SK-N-SH treated with all-trans-retinoic acid at 6 μM for 48 hours (cell line): Measurements from ENCODE around the gene DHX9.

Experiments used
- ARNTL ChIP-seq: fragments of 450-650 bp; formaldehyde crosslinking; IDR thresholded peaks from 2 replicates; pipeline ENCODE4 v1.5.0; 2020; ENCODE audit warnings: low read depth, mild to moderate bottlenecking, moderate library complexity, borderline replicate concordance
- BACH2 ChIP-seq: fragments of 250-450 bp; sonication (Bioruptor Pico); IDR thresholded peaks from 2 replicates; pipeline ENCODE4 v1.9.0; 2021; ENCODE audit warnings: mild to moderate bottlenecking, borderline replicate concordance
- RARB ChIP-seq: fragments of 250-450 bp; sonication (Bioruptor Pico); IDR thresholded peaks from 2 replicates; pipeline ENCODE4 v1.8.0; 2021; ENCODE audit warnings: mild to moderate bottlenecking, moderate library complexity
- TOX ChIP-seq: fragments of 250-450 bp; sonication (Bioruptor Pico); IDR thresholded peaks from 2 replicates; pipeline ENCODE4 v1.8.0; 2021; ENCODE audit warnings: mild to moderate bottlenecking, moderate library complexity, borderline replicate concordance
- ZC3H10 ChIP-seq: fragments of 250-450 bp; sonication (Bioruptor Pico); IDR thresholded peaks from 2 replicates; pipeline ENCODE4 v1.5.1; 2021; ENCODE audit warnings: mild to moderate bottlenecking, moderate library complexity
- ZNF565 ChIP-seq: fragments of 450-650 bp; formaldehyde crosslinking; conservative IDR thresholded peaks from 2 replicates; pipeline ENCODE4 v1.5.0; 2020; ENCODE audit warnings: low read depth, mild to moderate bottlenecking, moderate library complexity
- TF ChIP-seq, protein P1 (sequence below): fragments of 250-450 bp; sonication (Bioruptor Pico); IDR thresholded peaks from 2 replicates; pipeline ENCODE4 v1.8.0; 2020; ENCODE audit warnings: mild to moderate bottlenecking, moderate library complexity, borderline replicate concordance
- TF ChIP-seq, protein P2 (sequence below): fragments of 250-450 bp; sonication (Bioruptor Pico); IDR thresholded peaks from 2 replicates; pipeline ENCODE4 v1.5.1; 2021; ENCODE audit warnings: mild to moderate bottlenecking, moderate library complexity

GRCh38 chr1:182862827-182863226 lies 23.7 kb downstream of the DHX9 start:
- no peak for TF ChIP-seq TOX (CRISPR knock-in tag)
- TF ChIP-seq ZNF565 (CRISPR knock-in tag): no peak
- no peak for TF ChIP-seq RARB
- no peak for TF ChIP-seq BACH2 (CRISPR knock-in tag)
- TF ChIP-seq, protein P1, sequence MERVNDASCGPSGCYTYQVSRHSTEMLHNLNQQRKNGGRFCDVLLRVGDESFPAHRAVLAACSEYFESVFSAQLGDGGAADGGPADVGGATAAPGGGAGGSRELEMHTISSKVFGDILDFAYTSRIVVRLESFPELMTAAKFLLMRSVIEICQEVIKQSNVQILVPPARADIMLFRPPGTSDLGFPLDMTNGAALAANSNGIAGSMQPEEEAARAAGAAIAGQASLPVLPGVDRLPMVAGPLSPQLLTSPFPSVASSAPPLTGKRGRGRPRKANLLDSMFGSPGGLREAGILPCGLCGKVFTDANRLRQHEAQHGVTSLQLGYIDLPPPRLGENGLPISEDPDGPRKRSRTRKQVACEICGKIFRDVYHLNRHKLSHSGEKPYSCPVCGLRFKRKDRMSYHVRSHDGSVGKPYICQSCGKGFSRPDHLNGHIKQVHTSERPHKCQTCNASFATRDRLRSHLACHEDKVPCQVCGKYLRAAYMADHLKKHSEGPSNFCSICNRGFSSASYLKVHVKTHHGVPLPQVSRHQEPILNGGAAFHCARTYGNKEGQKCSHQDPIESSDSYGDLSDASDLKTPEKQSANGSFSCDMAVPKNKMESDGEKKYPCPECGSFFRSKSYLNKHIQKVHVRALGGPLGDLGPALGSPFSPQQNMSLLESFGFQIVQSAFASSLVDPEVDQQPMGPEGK (CRISPR knock-in tag): no peak
- TF ChIP-seq ZC3H10 (CRISPR knock-in tag): no peak
- TF ChIP-seq, protein P2, sequence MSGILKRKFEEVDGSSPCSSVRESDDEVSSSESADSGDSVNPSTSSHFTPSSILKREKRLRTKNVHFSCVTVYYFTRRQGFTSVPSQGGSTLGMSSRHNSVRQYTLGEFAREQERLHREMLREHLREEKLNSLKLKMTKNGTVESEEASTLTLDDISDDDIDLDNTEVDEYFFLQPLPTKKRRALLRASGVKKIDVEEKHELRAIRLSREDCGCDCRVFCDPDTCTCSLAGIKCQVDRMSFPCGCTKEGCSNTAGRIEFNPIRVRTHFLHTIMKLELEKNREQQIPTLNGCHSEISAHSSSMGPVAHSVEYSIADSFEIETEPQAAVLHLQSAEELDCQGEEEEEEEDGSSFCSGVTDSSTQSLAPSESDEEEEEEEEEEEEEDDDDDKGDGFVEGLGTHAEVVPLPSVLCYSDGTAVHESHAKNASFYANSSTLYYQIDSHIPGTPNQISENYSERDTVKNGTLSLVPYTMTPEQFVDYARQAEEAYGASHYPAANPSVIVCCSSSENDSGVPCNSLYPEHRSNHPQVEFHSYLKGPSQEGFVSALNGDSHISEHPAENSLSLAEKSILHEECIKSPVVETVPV: no peak
- no peak for TF ChIP-seq ARNTL (CRISPR knock-in tag)
